Mammary epithelial cell (primary cell): ENCODE measurements around the gene TUBA1C.
"Not testable (repeated sequence)": the region's sequence is repeated elsewhere in the genome, so short reads cannot be mapped to it uniquely, and the experiment has no call there.

Experiments
- EZH2 ChIP-seq: IDR thresholded peaks from 2 replicates; pipeline ENCODE4 v1.6.1; 2012; ENCODE audit warnings: low read length, inconsistent platforms, borderline replicate concordance
- TF ChIP-seq, protein P1 (sequence below), 2 donors: IDR thresholded peaks in 1 of 2; conservative IDR thresholded peaks in 1 of 2; 2 replicates each; pipeline ENCODE4 v1.5.1; 2011 to 2012; ENCODE audit warnings: inconsistent platforms in 2 of 2, low read length in 2 of 2, mild to moderate bottlenecking in 2 of 2, control low read depth in 1 of 2, low read depth in 1 of 2; ENCODE audit not compliant: insufficient read depth in 1 of 2; ENCODE audit errors: extremely low read depth in 1 of 2

DNA sequence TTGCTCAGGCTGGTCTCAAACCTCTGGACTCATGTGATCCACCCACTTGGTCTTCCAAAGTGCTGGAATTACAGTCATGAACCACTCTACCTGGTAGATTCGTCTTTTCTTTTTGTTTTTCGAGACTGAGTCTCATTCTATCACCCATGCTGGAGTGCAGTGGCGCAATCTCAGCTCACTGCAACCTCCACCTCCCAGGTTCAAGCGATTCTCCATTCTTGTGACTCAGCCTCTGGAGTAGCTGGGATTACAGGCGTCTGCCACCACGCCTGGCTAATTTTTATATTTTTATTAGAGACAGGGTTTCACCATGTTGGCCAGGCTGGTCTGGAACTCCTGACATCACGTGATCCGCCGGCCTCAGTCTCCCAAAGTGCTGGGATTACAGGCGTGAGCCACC, 9.4 kb upstream of the TUBA1C start:
- TF ChIP-seq, protein P1, sequence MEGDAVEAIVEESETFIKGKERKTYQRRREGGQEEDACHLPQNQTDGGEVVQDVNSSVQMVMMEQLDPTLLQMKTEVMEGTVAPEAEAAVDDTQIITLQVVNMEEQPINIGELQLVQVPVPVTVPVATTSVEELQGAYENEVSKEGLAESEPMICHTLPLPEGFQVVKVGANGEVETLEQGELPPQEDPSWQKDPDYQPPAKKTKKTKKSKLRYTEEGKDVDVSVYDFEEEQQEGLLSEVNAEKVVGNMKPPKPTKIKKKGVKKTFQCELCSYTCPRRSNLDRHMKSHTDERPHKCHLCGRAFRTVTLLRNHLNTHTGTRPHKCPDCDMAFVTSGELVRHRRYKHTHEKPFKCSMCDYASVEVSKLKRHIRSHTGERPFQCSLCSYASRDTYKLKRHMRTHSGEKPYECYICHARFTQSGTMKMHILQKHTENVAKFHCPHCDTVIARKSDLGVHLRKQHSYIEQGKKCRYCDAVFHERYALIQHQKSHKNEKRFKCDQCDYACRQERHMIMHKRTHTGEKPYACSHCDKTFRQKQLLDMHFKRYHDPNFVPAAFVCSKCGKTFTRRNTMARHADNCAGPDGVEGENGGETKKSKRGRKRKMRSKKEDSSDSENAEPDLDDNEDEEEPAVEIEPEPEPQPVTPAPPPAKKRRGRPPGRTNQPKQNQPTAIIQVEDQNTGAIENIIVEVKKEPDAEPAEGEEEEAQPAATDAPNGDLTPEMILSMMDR (conservative IDR thresholded peaks at IDR 0.05 in 1 of 2, IDR thresholded peaks at IDR 0.05 in 1 of 2; ENCODE audit: extremely low read depth in 1 of 2, insufficient read depth in 1 of 2, low read depth in 1 of 2, low read length in 2 of 2): not testable (repeated sequence)
- TF ChIP-seq EZH2: not testable (repeated sequence)
